HEK293 (cell line): ENCODE data around the gene TERC.
A peak's percentile ranks its signal among the peaks of the same experiment; 100 is the strongest.
"Not testable (repeated sequence)": the region's sequence is repeated elsewhere in the genome, so short reads cannot be mapped to it uniquely, and the experiment has no call there.

Experiments
- CTCF ChIA-PET: fragments of 350-600 bp; formaldehyde crosslinking; extraction: SDS; loops from one replicate; lab custom pipeline; 2021; ENCODE audit warnings: antibody characterized with exemption; lab: Yijun Ruan, JAX
- POLR2A ChIA-PET: fragments of 300-600 bp; formaldehyde crosslinking; extraction: SDS; loops from one replicate; lab custom pipeline; 2020; ENCODE audit warnings: antibody characterized with exemption, inconsistent platforms; lab: Yijun Ruan, JAX
- H3K27ac ChIP-seq: fragments of 200-500 bp; sonication (Bioruptor generic); 2 replicates; pipeline ENCODE4 v1.5.1; 2014; ENCODE audit warnings: low read depth, low read length, control low read depth, inconsistent platforms; ENCODE audit errors: extremely low read depth
- H3K36me3 ChIP-seq, 2 experiments: fragments of 200-500 bp in 1 of 2; sonication (Bioruptor generic) in 1 of 2; 1 replicate in 1 of 2; 2 replicates in 1 of 2; pipeline ENCODE4 v1.5.1; 2014 to 2017; ENCODE audit warnings: inconsistent platforms in 2 of 2, low read length in 2 of 2; ENCODE audit not compliant: control insufficient read depth in 2 of 2, insufficient read depth in 1 of 2
- H3K4me1 ChIP-seq: fragments of 200-500 bp; sonication (Bioruptor generic); 2 replicates; pipeline ENCODE4 v1.5.1; 2014; ENCODE audit warnings: mild to moderate bottlenecking, low read length, inconsistent platforms; ENCODE audit not compliant: control insufficient read depth, insufficient read depth
- H3K4me3 ChIP-seq: 2 replicates; pipeline ENCODE4 v1.5.1; 2011; ENCODE audit warnings: low read depth, mild to moderate bottlenecking, control low read depth, low read length, moderate library complexity
- H3K9me3 ChIP-seq: fragments of 200-500 bp; sonication (Bioruptor generic); 2 replicates; pipeline ENCODE4 v1.5.1; 2014; ENCODE audit warnings: low read depth, low read length, inconsistent platforms; ENCODE audit not compliant: control insufficient read depth, insufficient read depth
- SETDB1 ChIP-seq: IDR thresholded peaks from one replicate; pipeline ENCODE4 v1.6.1; 2017; ENCODE audit warnings: mild to moderate bottlenecking, low read length, moderate library complexity, mixed read lengths; ENCODE audit not compliant: insufficient read length
- ZFP37 ChIP-seq: fragments of 450-650 bp; formaldehyde crosslinking; IDR thresholded peaks from 2 replicates; pipeline ENCODE4 v1.5.1; 2016; ENCODE audit warnings: missing biosample characterization, missing genetic modification characterization
- ZNF146 ChIP-seq: fragments of 450-650 bp; formaldehyde crosslinking; IDR thresholded peaks from 2 replicates; pipeline ENCODE4 v1.5.1; 2016; ENCODE audit warnings: missing biosample characterization, missing genetic modification characterization
- ZNF280D ChIP-seq: fragments of 450-650 bp; formaldehyde crosslinking; IDR thresholded peaks from 2 replicates; pipeline ENCODE4 v1.5.1; 2016; ENCODE audit warnings: missing biosample characterization, missing genetic modification characterization
- ZNF791 ChIP-seq: fragments of 450-650 bp; formaldehyde crosslinking; IDR thresholded peaks from 2 replicates; pipeline ENCODE4 v1.5.1; 2016; ENCODE audit warnings: missing biosample characterization, missing genetic modification characterization
- TF ChIP-seq, protein P1 (sequence below): fragments of 450-650 bp; formaldehyde crosslinking; IDR thresholded peaks from 2 replicates; pipeline ENCODE4 v1.5.1; 2016; ENCODE audit warnings: missing biosample characterization, missing genetic modification characterization, low read depth

TERC gene

GRCh38 chr3:169731857-169732256 is 33.0 kb downstream of the TERC start:
- H3K4me1 ChIP-seq, POLR2A ChIA-PET, H3K27ac ChIP-seq, H3K9me3 ChIP-seq, H3K36me3 ChIP-seq, CTCF ChIA-PET, H3K4me3 ChIP-seq: not testable (repeated sequence)
- peak; percentile 40 for TF ChIP-seq SETDB1
- TF ChIP-seq ZNF791, result peak; percentile 93

DNA sequence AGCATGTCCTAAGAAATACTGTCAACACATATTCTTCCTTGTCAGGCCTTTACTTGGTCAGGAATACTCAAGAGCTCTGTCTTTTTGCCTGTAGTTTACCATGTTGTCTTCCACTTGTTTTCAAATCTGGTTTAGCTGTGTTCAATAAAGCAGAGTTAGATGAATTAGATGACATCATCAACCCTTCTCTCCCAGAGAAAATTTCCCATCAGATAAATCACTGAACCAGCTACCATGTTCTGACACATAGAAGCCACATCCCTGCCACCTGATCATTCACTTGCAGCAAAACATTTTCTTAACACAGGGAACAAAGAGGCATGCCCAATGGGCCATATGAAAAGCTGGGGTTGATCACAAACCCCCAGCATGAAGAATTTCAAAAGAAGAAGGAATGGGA is 42.1 kb downstream of the TERC start:
- no peak for TF ChIP-seq ZFP37 (tag by site-specific recombination)
- TF ChIP-seq, protein P1, sequence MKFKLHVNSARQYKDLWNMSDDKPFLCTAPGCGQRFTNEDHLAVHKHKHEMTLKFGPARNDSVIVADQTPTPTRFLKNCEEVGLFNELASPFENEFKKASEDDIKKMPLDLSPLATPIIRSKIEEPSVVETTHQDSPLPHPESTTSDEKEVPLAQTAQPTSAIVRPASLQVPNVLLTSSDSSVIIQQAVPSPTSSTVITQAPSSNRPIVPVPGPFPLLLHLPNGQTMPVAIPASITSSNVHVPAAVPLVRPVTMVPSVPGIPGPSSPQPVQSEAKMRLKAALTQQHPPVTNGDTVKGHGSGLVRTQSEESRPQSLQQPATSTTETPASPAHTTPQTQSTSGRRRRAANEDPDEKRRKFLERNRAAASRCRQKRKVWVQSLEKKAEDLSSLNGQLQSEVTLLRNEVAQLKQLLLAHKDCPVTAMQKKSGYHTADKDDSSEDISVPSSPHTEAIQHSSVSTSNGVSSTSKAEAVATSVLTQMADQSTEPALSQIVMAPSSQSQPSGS, result peak; percentile 75
- Histone ChIP-seq H3K4me1 (no peaks in the 10 kb centered on the region), H3K36me3 (no peaks in the 10 kb centered on the region), H3K27ac (no peak overlapping the region), H3K4me3 (no peak overlapping the region), H3K9me3 (no peaks in the 10 kb centered on the region)
- ChIA-PET POLR2A (no interaction called here), CTCF (interaction anchor here (0.6 kb wide), 1 partner anchor 671 kb away, joined by 4 read pairs; no protein-coding TSS in a partner anchor)

GRCh38 chr3:169718415-169718814 is 46.4 kb downstream of the TERC start:
- H3K4me1 ChIP-seq, H3K9me3 ChIP-seq, POLR2A ChIA-PET, CTCF ChIA-PET, H3K36me3 ChIP-seq, H3K27ac ChIP-seq, H3K4me3 ChIP-seq: not testable (repeated sequence)
- TF ChIP-seq ZNF280D (tag by site-specific recombination), result 0 out of 2 replicates have a peak, but pooled peaks have one; percentile 67
- peak; percentile 73 for TF ChIP-seq ZNF146 (tag by site-specific recombination)
